AG04449 (cell line): Measurements from ENCODE around the gene NAALADL2.

Source experiments
- CTCF ChIA-PET: fragments of 350-600 bp; formaldehyde crosslinking; extraction: SDS; loops from one replicate; lab custom pipeline; 2021; ENCODE audit warnings: antibody characterized with exemption; lab: Yijun Ruan, JAX
- POLR2A ChIA-PET: fragments of 400-600, 350-600 bp; formaldehyde crosslinking; extraction: SDS; loops from one replicate; lab custom pipeline; 2020; ENCODE audit warnings: antibody characterized with exemption, inconsistent platforms; lab: Yijun Ruan, JAX
- DNase-seq: peaks from one replicate; pipeline ENCODE4 v3.0.0-alpha.2; 2010; ENCODE audit warnings: low read depth, low spot score
- H3K4me3 ChIP-seq: 2 replicates; pipeline ENCODE4 v1.5.1; 2011; ENCODE audit warnings: low read depth, mild to moderate bottlenecking, control low read depth, low read length
- CTCF ChIP-seq: IDR thresholded peaks from one replicate; pipeline ENCODE4 v1.5.1; 2011; ENCODE audit warnings: mild to moderate bottlenecking, moderate library complexity, low read length, control low read depth, inconsistent platforms; ENCODE audit not compliant: insufficient read depth; ENCODE audit errors: missing control alignments

Gene NAALADL2

GRCh38 chr3:175695251-175695650, 836.1 kb downstream of the NAALADL2 start:
- no peak for TF ChIP-seq CTCF
- CTCF ChIA-PET: no interaction called here
- POLR2A ChIA-PET: no interaction called here

GRCh38 chr3:175702956-175703355, 843.8 kb downstream of the NAALADL2 start:
- no peak for TF ChIP-seq CTCF
- CTCF ChIA-PET: no interaction called here
- POLR2A ChIA-PET: no interaction called here
- no peak overlapping the region for H3K4me3 ChIP-seq
- DNase-seq: peak; percentile 63

More at GRCh38 chr3:175695251-175695650, 836.1 kb downstream of the NAALADL2 start:
- no peak overlapping the region for H3K4me3 ChIP-seq
- DNase-seq: peak; percentile 54

- POLR2A ChIA-PET: no interaction called here
- DNase-seq: no peak
- no peak for TF ChIP-seq CTCF
- CTCF ChIA-PET: interaction anchor here (1.3 kb wide), 1 partner anchor 726 kb away, joined by 3 read pairs; no protein-coding TSS in a partner anchor
- H3K4me3 ChIP-seq: no peak overlapping the region
These were observed 845.4 kb downstream of the NAALADL2 start for GRCh38 chr3:175704366-175705055.

- DNase-seq: no peak
- ChIA-PET CTCF (no interaction called here), POLR2A (no interaction called here)
- no peak overlapping the region for H3K4me3 ChIP-seq
- no peak for TF ChIP-seq CTCF
These were observed 854.1 kb downstream of the NAALADL2 start for GRCh38 chr3:175713268-175713667.

GRCh38 chr3:175716446-175716845, 857.3 kb downstream of the NAALADL2 start:
- TF ChIP-seq CTCF: no peak
- DNase-seq: peak; percentile 93
- ChIA-PET CTCF (no interaction called here), POLR2A (interaction anchor here (1.0 kb wide), 1 partner anchor 22 kb away, joined by 3 read pairs; no protein-coding TSS in a partner anchor)
- no peak overlapping the region for H3K4me3 ChIP-seq

GRCh38 chr3:175726228-175726627, 867.1 kb downstream of the NAALADL2 start:
- H3K4me3 ChIP-seq: no peak overlapping the region
- ChIA-PET CTCF (no interaction called here), POLR2A (no interaction called here)
- no peak for TF ChIP-seq CTCF
- no peak for DNase-seq
